Testis (tissue), 2 donors: ENCODE data around the gene ZNF79.

Experiments
- CTCF ChIP-seq, 3 experiments: fragments of 450-650 bp in 2 of 3; fragments of 200-600 bp in 1 of 3; sonication (generic) in 1 of 3; IDR thresholded peaks; one replicate each; pipeline ENCODE4 v1.5.1; 2016 to 2019; ENCODE audit warnings: antibody characterized with exemption in 3 of 3, mild to moderate bottlenecking in 2 of 3, moderate library complexity in 1 of 3
- POLR2A ChIP-seq: fragments of 450-650 bp; IDR thresholded peaks from one replicate; pipeline ENCODE4 v1.6.1; 2017; ENCODE audit warnings: antibody characterized with exemption, mild to moderate bottlenecking, moderate library complexity

GRCh38 chr9:127438394-127438793 lies 14.2 kb downstream of the ZNF79 start:
- TF ChIP-seq POLR2A = no peak
- no peak for TF ChIP-seq CTCF (IDR thresholded peaks at IDR 0.05)
